Skeletal muscle satellite cell (primary cell): ENCODE measurements around the gene UBE2E1.
"Not testable (repeated sequence)": the region's sequence is repeated elsewhere in the genome, so short reads cannot be mapped to it uniquely, and the experiment has no call there.

Experiments
- H3K27me3 ChIP-seq: 2 replicates; pipeline ENCODE4 v1.7.0; 2013; ENCODE audit warnings: low read length; ENCODE audit not compliant: control insufficient read depth, insufficient read depth
- H3K36me3 ChIP-seq: 2 replicates; pipeline ENCODE4 v1.7.0; 2013; ENCODE audit warnings: mild to moderate bottlenecking, control low read depth, low read length; ENCODE audit not compliant: insufficient read depth
- H3K4me1 ChIP-seq: 2 replicates; pipeline ENCODE4 v1.7.0; 2013; ENCODE audit warnings: low read length; ENCODE audit not compliant: control insufficient read depth, insufficient read depth
- H3K4me2 ChIP-seq: 2 replicates; pipeline ENCODE4 v1.7.0; 2013; ENCODE audit warnings: mild to moderate bottlenecking, low read length
- H3K4me3 ChIP-seq: 2 replicates; pipeline ENCODE4 v1.7.0; 2013; ENCODE audit warnings: low read length
- H3K9ac ChIP-seq: 2 replicates; pipeline ENCODE4 v1.7.0; 2013; ENCODE audit warnings: mild to moderate bottlenecking, low read depth, low read length, moderate library complexity
- H3K9me3 ChIP-seq: replicated peaks from 2 replicates; pipeline ENCODE4 v1.7.0; 2013; ENCODE audit warnings: mild to moderate bottlenecking, control low read depth, low read length

The UBE2E1 gene

DNA sequence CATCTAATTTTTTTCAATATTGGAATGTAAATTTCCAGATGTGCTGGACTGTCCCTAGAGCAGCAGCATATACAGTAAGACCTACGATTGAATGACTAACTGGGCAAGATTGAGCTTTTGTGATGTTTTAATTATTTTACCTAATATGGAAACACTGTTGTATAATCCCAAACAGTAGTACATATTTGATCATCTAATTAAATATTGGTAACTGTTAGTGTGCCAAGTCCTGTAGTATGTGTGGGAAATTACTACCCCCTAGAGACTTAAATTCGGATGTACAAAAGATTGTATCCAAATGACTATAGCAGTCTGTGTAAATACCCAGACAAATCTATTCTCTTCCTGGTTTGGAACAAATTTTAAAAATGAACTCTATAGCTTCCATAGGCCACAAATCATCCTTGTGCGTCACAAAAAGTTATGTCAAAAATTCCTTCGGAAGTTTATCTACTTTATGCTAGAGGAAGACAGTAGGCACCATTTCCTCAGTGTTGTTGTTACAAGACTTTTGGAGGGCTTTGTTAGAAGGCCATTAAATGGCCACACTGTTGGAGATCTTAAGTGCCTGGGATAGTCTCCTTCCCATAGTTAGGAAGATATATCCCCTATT is 69.5 kb downstream of the UBE2E1 start:
- Histone ChIP-seq H3K9me3 (no peaks in the 10 kb centered on the region), H3K27me3 (no peaks in the 10 kb centered on the region), H3K9ac (no peak overlapping the region), H3K4me3 (no peak overlapping the region), H3K4me2 (no peak overlapping the region), H3K36me3 (no peaks in the 10 kb centered on the region), H3K4me1 (peaks cover 39% of the 10 kb centered on the region)

DNA sequence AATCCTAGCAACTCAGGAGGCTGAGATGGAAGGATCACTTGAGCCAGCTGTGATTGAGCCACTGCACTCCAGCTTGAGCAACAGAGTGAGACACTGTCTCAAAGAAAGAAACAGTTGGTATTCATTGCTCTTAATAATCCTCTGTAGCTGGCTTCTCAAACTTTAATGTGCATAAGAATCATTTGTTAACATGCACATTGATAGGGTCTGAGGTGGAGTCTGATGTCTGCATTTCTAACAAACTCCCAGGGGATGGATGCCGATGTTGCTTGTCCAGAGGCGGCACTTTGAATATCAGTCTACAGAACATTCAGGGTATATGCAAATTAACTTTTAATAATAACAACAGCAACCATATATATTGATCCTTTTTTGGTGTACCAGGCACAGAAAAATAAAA is 71.2 kb downstream of the UBE2E1 start:
- H3K36me3 ChIP-seq: no peaks in the 10 kb centered on the region
- no peaks in the 10 kb centered on the region for H3K27me3 ChIP-seq
- peak overlapping the region; percentile 63 for H3K4me2 ChIP-seq
- no peaks in the 10 kb centered on the region for H3K9me3 ChIP-seq
- peak overlapping the region; percentile 4 for H3K9ac ChIP-seq
- peaks cover 39% of the 10 kb centered on the region for H3K4me1 ChIP-seq
- no peak overlapping the region for H3K4me3 ChIP-seq

GRCh38 chr3:23877329-23877980 is 71.7 kb downstream of the UBE2E1 start:
- no peak overlapping the region for H3K4me3 ChIP-seq
- no peaks in the 10 kb centered on the region for H3K27me3 ChIP-seq
- no peaks in the 10 kb centered on the region for H3K9me3 ChIP-seq
- peak overlapping the region; percentile 4 for H3K9ac ChIP-seq
- H3K4me1 ChIP-seq: peaks cover 39% of the 10 kb centered on the region
- peak overlapping the region; percentile 63 for H3K4me2 ChIP-seq
- H3K36me3 ChIP-seq: peaks cover 3% of the 10 kb centered on the region

GRCh38 chr3:23879485-23879884 is 73.7 kb downstream of the UBE2E1 start:
- H3K9me3 ChIP-seq: no peaks in the 10 kb centered on the region
- no peak overlapping the region for H3K4me2 ChIP-seq
- no peaks in the 10 kb centered on the region for H3K27me3 ChIP-seq
- peaks cover 29% of the 10 kb centered on the region for H3K4me1 ChIP-seq
- no peak overlapping the region for H3K9ac ChIP-seq
- no peak overlapping the region for H3K4me3 ChIP-seq
- peaks cover 4% of the 10 kb centered on the region for H3K36me3 ChIP-seq

- H3K4me1 ChIP-seq: peaks cover 23% of the 10 kb centered on the region
- H3K27me3 ChIP-seq: no peaks in the 10 kb centered on the region
- no peak overlapping the region for H3K4me2 ChIP-seq
- peaks cover 4% of the 10 kb centered on the region for H3K36me3 ChIP-seq
- no peaks in the 10 kb centered on the region for H3K9me3 ChIP-seq
- no peak overlapping the region for H3K4me3 ChIP-seq
- H3K9ac ChIP-seq: no peak overlapping the region
Observed at GRCh38 chr3:23880703-23881339, 75.1 kb downstream of the UBE2E1 start.

GRCh38 chr3:23881993-23882392 is 76.2 kb downstream of the UBE2E1 start:
- H3K36me3 ChIP-seq, H3K9ac ChIP-seq, H3K27me3 ChIP-seq, H3K9me3 ChIP-seq, H3K4me2 ChIP-seq, H3K4me3 ChIP-seq: not testable (repeated sequence)
- peaks cover 12% of the 10 kb centered on the region for H3K4me1 ChIP-seq

- peaks cover 4% of the 10 kb centered on the region for H3K36me3 ChIP-seq
- H3K9ac ChIP-seq: no peak overlapping the region
- H3K27me3 ChIP-seq: no peaks in the 10 kb centered on the region
- H3K9me3 ChIP-seq: no peaks in the 10 kb centered on the region
- no peak overlapping the region for H3K4me2 ChIP-seq
- no peak overlapping the region for H3K4me3 ChIP-seq
- H3K4me1 ChIP-seq: peaks cover 7% of the 10 kb centered on the region
Observed at GRCh38 chr3:23882487-23882918, 76.7 kb downstream of the UBE2E1 start.

- Histone ChIP-seq H3K4me1 (no peaks in the 10 kb centered on the region), H3K4me2 (no peak overlapping the region), H3K27me3 (no peaks in the 10 kb centered on the region), H3K36me3 (peaks cover 11% of the 10 kb centered on the region), H3K4me3 (no peak overlapping the region), H3K9ac (no peak overlapping the region), H3K9me3 (no peaks in the 10 kb centered on the region)
Observed at GRCh38 chr3:23884481-23884880, 78.7 kb downstream of the UBE2E1 start.

DNA sequence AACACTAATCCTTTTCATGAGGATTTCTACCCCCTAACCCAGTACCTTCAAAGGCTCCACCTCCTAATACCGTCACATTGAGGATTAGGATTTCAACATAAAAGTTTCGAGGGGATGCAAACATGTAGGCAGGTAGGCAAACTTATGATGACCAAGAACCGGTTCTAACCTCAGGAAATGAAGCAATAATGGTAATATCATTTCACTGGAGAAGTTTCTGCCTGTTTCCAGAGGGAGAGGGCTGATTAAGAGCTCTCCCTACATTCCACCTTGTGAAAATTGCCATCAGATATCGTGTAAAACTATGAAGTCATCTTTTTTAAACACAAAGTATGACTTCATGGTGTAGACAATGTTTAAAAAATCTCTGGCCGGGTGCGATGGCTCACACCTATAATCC is 79.5 kb downstream of the UBE2E1 start:
- Histone ChIP-seq H3K9ac (no peak overlapping the region), H3K9me3 (no peaks in the 10 kb centered on the region), H3K4me3 (no peak overlapping the region), H3K4me2 (no peak overlapping the region), H3K27me3 (no peaks in the 10 kb centered on the region), H3K4me1 (no peaks in the 10 kb centered on the region), H3K36me3 (peaks cover 17% of the 10 kb centered on the region)

DNA sequence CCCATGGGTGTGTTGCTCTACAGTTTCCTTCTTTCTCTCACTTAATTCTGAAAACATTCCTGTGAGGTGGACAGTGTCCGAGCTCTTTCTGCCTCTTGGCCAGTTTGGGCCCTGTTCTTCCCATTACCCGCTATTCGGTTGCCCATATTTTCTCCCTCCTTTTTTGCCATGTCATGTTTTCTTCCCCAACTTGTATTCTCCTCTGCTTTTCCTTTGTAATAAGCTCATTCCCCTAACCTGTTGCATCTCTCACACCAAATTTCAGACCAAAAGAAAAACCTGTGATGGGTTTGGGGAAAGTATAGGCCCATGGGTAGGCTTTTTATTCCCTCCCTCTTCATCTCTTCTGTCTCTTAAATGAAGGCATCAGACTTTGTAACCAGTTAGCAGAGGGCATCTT is 80.6 kb downstream of the UBE2E1 start:
- Histone ChIP-seq H3K36me3 (peaks cover 19% of the 10 kb centered on the region), H3K4me2 (no peak overlapping the region), H3K9me3 (no peaks in the 10 kb centered on the region), H3K9ac (no peak overlapping the region), H3K27me3 (no peaks in the 10 kb centered on the region), H3K4me1 (no peaks in the 10 kb centered on the region), H3K4me3 (no peak overlapping the region)

DNA sequence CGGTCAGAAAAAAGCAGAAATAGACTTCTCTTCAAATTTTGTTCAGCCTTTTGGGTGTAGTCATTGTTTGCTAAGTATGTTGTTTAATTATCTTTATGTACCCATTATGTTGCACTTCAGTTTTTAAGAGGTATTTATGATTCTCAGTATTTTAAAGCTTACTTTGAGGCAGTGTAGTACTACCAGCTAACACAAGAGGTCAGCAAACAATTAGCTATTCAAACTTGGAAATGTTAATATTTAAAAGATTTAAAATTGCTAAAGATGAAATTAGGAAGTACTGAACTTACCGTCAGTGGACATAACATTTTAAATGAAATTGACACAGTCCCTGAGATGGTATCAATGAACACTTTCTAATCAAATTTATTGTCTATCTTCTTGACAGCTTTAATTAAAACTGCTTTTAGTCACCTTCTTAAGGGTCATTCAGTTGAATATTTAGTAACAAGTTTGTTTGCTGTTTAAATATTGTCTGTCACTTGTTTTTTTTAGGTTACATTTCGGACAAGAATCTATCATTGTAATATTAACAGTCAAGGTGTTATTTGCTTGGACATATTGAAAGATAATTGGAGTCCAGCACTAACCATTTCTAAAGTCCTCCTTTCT is 83.0 kb downstream of the UBE2E1 start:
- Histone ChIP-seq H3K36me3 (peaks cover 24% of the 10 kb centered on the region), H3K27me3 (no peaks in the 10 kb centered on the region), H3K9ac (no peak overlapping the region), H3K4me2 (no peak overlapping the region), H3K4me3 (no peak overlapping the region), H3K4me1 (no peaks in the 10 kb centered on the region), H3K9me3 (no peaks in the 10 kb centered on the region)
